ENCODE data around the gene RASGRP3. TPM values are rescaled to one million over a fixed set of nuclear protein-coding genes. Genes with fewer than 3 reads are reported as not detected.

RASGRP3 gene
- total and polyA plus RNA-seq, 4 donors = 13.2 to 29.3 (median 19.5) TPM

GRCh38 chr2:33603416-33603815 is 127.0 kb downstream of the RASGRP3 start:
- Histone ChIP-seq H3K27ac (ENCODE audit: low read depth, low read length) (no peak overlapping the region), H3K4me3 (ENCODE audit: low read depth, low read length) (no peak overlapping the region), H3K9me3 (ENCODE audit: control insufficient read depth, insufficient read depth, low read length) (no peaks in the 10 kb centered on the region), H3K4me1 (ENCODE audit: control insufficient read depth, insufficient read depth, low read length) (peaks cover 1% of the 10 kb centered on the region), H3K27me3 (ENCODE audit: control insufficient read depth, insufficient read depth, low read length) (no peaks in the 10 kb centered on the region), H3K36me3 (ENCODE audit: control insufficient read depth, insufficient read depth, low read length) (peaks cover 2% of the 10 kb centered on the region)
- DNase-seq (ENCODE audit: low read depth in 4 of 6, low spot score in 6 of 6) = no peak
- 100% methylated on average over 1 of the region's 3 CpGs for WGBS (ENCODE audit: insufficient coverage)

- no peak overlapping the region for H3K27ac ChIP-seq (ENCODE audit: low read depth, low read length)
- H3K4me3 ChIP-seq (ENCODE audit: low read depth, low read length) = no peak overlapping the region
- no peaks in the 10 kb centered on the region for H3K27me3 ChIP-seq (ENCODE audit: control insufficient read depth, insufficient read depth, low read length)
- H3K4me1 ChIP-seq (ENCODE audit: control insufficient read depth, insufficient read depth, low read length) = no peaks in the 10 kb centered on the region
- 69% methylated on average over 3 of the region's 6 CpGs for WGBS (ENCODE audit: insufficient coverage)
- DNase-seq (ENCODE audit: low read depth in 4 of 6, low spot score in 6 of 6) = no peak
- no peaks in the 10 kb centered on the region for H3K9me3 ChIP-seq (ENCODE audit: control insufficient read depth, insufficient read depth, low read length)
- no peaks in the 10 kb centered on the region for H3K36me3 ChIP-seq (ENCODE audit: control insufficient read depth, insufficient read depth, low read length)
Observed at GRCh38 chr2:33605056-33605455, 128.6 kb downstream of the RASGRP3 start.

- Histone ChIP-seq H3K27ac (ENCODE audit: low read depth, low read length) (no peak overlapping the region), H3K36me3 (ENCODE audit: control insufficient read depth, insufficient read depth, low read length) (no peaks in the 10 kb centered on the region), H3K4me3 (ENCODE audit: low read depth, low read length) (no peak overlapping the region), H3K27me3 (ENCODE audit: control insufficient read depth, insufficient read depth, low read length) (no peaks in the 10 kb centered on the region), H3K9me3 (ENCODE audit: control insufficient read depth, insufficient read depth, low read length) (no peaks in the 10 kb centered on the region), H3K4me1 (ENCODE audit: control insufficient read depth, insufficient read depth, low read length) (no peaks in the 10 kb centered on the region)
- WGBS (ENCODE audit: insufficient coverage) = no CpG with 5 or more reads among the region's 4 CpGs
- DNase-seq (ENCODE audit: low read depth in 4 of 6, low spot score in 6 of 6) = no peak
Observed at GRCh38 chr2:33606100-33606499, 129.7 kb downstream of the RASGRP3 start.

- no peak overlapping the region for H3K4me3 ChIP-seq (ENCODE audit: low read depth, low read length)
- no peak overlapping the region for H3K27ac ChIP-seq (ENCODE audit: low read depth, low read length)
- H3K27me3 ChIP-seq (ENCODE audit: control insufficient read depth, insufficient read depth, low read length) = no peaks in the 10 kb centered on the region
- WGBS (ENCODE audit: insufficient coverage) = no CpG with 5 or more reads among the region's 7 CpGs
- no peaks in the 10 kb centered on the region for H3K36me3 ChIP-seq (ENCODE audit: control insufficient read depth, insufficient read depth, low read length)
- no peaks in the 10 kb centered on the region for H3K9me3 ChIP-seq (ENCODE audit: control insufficient read depth, insufficient read depth, low read length)
- DNase-seq (ENCODE audit: low read depth in 4 of 6, low spot score in 6 of 6) = no peak
- H3K4me1 ChIP-seq (ENCODE audit: control insufficient read depth, insufficient read depth, low read length) = no peaks in the 10 kb centered on the region
Observed at GRCh38 chr2:33606622-33607021, 130.2 kb downstream of the RASGRP3 start.

- Histone ChIP-seq H3K4me1 (ENCODE audit: control insufficient read depth, insufficient read depth, low read length) (no peaks in the 10 kb centered on the region), H3K27me3 (ENCODE audit: control insufficient read depth, insufficient read depth, low read length) (no peaks in the 10 kb centered on the region), H3K36me3 (ENCODE audit: control insufficient read depth, insufficient read depth, low read length) (no peaks in the 10 kb centered on the region), H3K27ac (ENCODE audit: low read depth, low read length) (no peak overlapping the region), H3K4me3 (ENCODE audit: low read depth, low read length) (no peak overlapping the region), H3K9me3 (ENCODE audit: control insufficient read depth, insufficient read depth, low read length) (no peaks in the 10 kb centered on the region)
- DNase-seq (ENCODE audit: low read depth in 4 of 6, low spot score in 6 of 6) = peak in 1 of 6 donors; percentile 51
- no CpG with 5 or more reads among the region's 4 CpGs for WGBS (ENCODE audit: insufficient coverage)
Observed at GRCh38 chr2:33607251-33607721, 130.8 kb downstream of the RASGRP3 start.

- no peaks in the 10 kb centered on the region for H3K36me3 ChIP-seq (ENCODE audit: control insufficient read depth, insufficient read depth, low read length)
- DNase-seq (ENCODE audit: low read depth in 4 of 6, low spot score in 6 of 6) = peak in 1 of 6 donors; percentile 13
- no peak overlapping the region for H3K4me3 ChIP-seq (ENCODE audit: low read depth, low read length)
- H3K27ac ChIP-seq (ENCODE audit: low read depth, low read length) = no peak overlapping the region
- WGBS (ENCODE audit: insufficient coverage) = no CpG with 5 or more reads among the region's 2 CpGs
- H3K4me1 ChIP-seq (ENCODE audit: control insufficient read depth, insufficient read depth, low read length) = no peaks in the 10 kb centered on the region
- no peaks in the 10 kb centered on the region for H3K27me3 ChIP-seq (ENCODE audit: control insufficient read depth, insufficient read depth, low read length)
- H3K9me3 ChIP-seq (ENCODE audit: control insufficient read depth, insufficient read depth, low read length) = no peaks in the 10 kb centered on the region
Observed at GRCh38 chr2:33607905-33608304, 131.5 kb downstream of the RASGRP3 start.

- Histone ChIP-seq H3K27me3 (ENCODE audit: control insufficient read depth, insufficient read depth, low read length) (no peaks in the 10 kb centered on the region), H3K27ac (ENCODE audit: low read depth, low read length) (no peak overlapping the region), H3K4me3 (ENCODE audit: low read depth, low read length) (no peak overlapping the region), H3K9me3 (ENCODE audit: control insufficient read depth, insufficient read depth, low read length) (no peaks in the 10 kb centered on the region), H3K4me1 (ENCODE audit: control insufficient read depth, insufficient read depth, low read length) (no peaks in the 10 kb centered on the region), H3K36me3 (ENCODE audit: control insufficient read depth, insufficient read depth, low read length) (no peaks in the 10 kb centered on the region)
- no peak for DNase-seq (ENCODE audit: low read depth in 4 of 6, low spot score in 6 of 6)
Observed at GRCh38 chr2:33614190-33614589, 137.7 kb downstream of the RASGRP3 start.

Small RNA genes within 50 kb of the gene (small RNA-seq; reads per million reads assigned to genes)
- gene ATP6V0E1P3 (ENCODE audit: low replicate concordance) = not detected

Other genes with a start within 250 kb of the RASGRP3 start
- gene FAM98A, start 122.7 kb downstream of the RASGRP3 start, total RNA-seq = 10 to 100 TPM; 29.8 to 40.7 TPM
- gene FAM98A, start 122.7 kb downstream of the RASGRP3 start, polyA plus RNA-seq (ENCODE audit: insufficient read length in 2 of 2) = 10 to 100 TPM; 41.8 to 44.4 TPM

Measured in spinal cord (tissue), 10 donors.